H1 (cell line): Measurements from ENCODE around the gene KCTD17. TPM values are rescaled to one million over a fixed set of nuclear protein-coding genes. Genes with fewer than 3 reads are reported as not detected.
A peak's percentile ranks its signal among the peaks of the same experiment; 100 is the strongest.

ENCODE experiments used
- CTCF ChIA-PET: fragments of 300-600 bp; sonication (Branson Sonifier 250); formaldehyde crosslinking; loops from one replicate; lab custom pipeline; 2021; ENCODE audit not compliant: partially characterized antibody; lab: Charles Lee
- POLR2A ChIA-PET: fragments of 300-600 bp; sonication (Branson Sonifier 250); formaldehyde crosslinking; loops from one replicate; lab custom pipeline; 2021; ENCODE audit warnings: inconsistent platforms; ENCODE audit not compliant: partially characterized antibody; lab: Charles Lee
- DNase-seq, 2 experiments: peaks; one replicate each; pipeline versions ENCODE4 v3.0.0 to v3.0.0-alpha.2; 2010 to 2022; ENCODE audit warnings: low spot score in 2 of 2, low read depth in 1 of 2, mixed read lengths in 1 of 2
- FAIRE-seq: peaks from 2 replicates; lab custom pipeline; 2011; peaks lifted over from hg19 to GRCh38; lab: Jason Lieb, UNC
- H2AFZ ChIP-seq: 2 replicates; pipeline ENCODE4 v1.8.1; 2012; ENCODE audit warnings: low read length, inconsistent platforms
- H2AK5ac ChIP-seq: 2 replicates; pipeline ENCODE4 v1.6.1; 2013; ENCODE audit warnings: low read depth, low read length
- H2BK120ac ChIP-seq: replicated peaks from 2 replicates; pipeline ENCODE3; 2013; ENCODE audit warnings: low read depth, low read length, inconsistent platforms
- H2BK12ac ChIP-seq: 2 replicates; pipeline ENCODE4 v1.6.1; 2013; ENCODE audit warnings: low read depth, low read length
- H2BK15ac ChIP-seq: 2 replicates; pipeline ENCODE4 v1.6.1; 2013; ENCODE audit warnings: low read length
- H2BK20ac ChIP-seq: 2 replicates; pipeline ENCODE4 v1.6.1; 2013; ENCODE audit warnings: low read length
- H2BK5ac ChIP-seq: 2 replicates; pipeline ENCODE4 v1.6.1; 2013; ENCODE audit warnings: low read depth, low read length
- H3K14ac ChIP-seq: 2 replicates; pipeline ENCODE4 v1.6.1; 2013; ENCODE audit warnings: inconsistent platforms; ENCODE audit not compliant: insufficient read length
- H3K18ac ChIP-seq: 2 replicates; pipeline ENCODE4 v1.6.1; 2013; ENCODE audit warnings: low read length; ENCODE audit errors: extremely low read depth
- H3K23ac ChIP-seq: 2 replicates; pipeline ENCODE4 v1.6.1; 2013; ENCODE audit warnings: inconsistent platforms; ENCODE audit not compliant: insufficient read length
- H3K23me2 ChIP-seq: 2 replicates; pipeline ENCODE4 v1.6.1; 2013; ENCODE audit warnings: low read depth, low read length
- H3K27ac ChIP-seq: 2 replicates; pipeline ENCODE4 v1.6.1; 2011; ENCODE audit warnings: low read depth, low read length, inconsistent platforms
- H3K27me3 ChIP-seq, 4 experiments: replicated peaks in 1 of 4; 1 replicate in 1 of 4; 2 replicates in 3 of 4; pipeline versions ENCODE4 v1.6.1 to v1.8.1; 2011 to 2013; ENCODE audit warnings: low read length in 3 of 4, mild to moderate bottlenecking in 3 of 4, inconsistent platforms in 2 of 4, mixed read lengths in 2 of 4, moderate library complexity in 1 of 4; ENCODE audit not compliant: control insufficient read depth in 3 of 4, insufficient read depth in 3 of 4; ENCODE audit errors: extremely low read depth in 1 of 4
- H3K36me3 ChIP-seq, 4 experiments: 2 replicates each; pipeline versions ENCODE4 v1.6.1 to v1.8.1; 2011 to 2013; ENCODE audit warnings: mild to moderate bottlenecking in 4 of 4, low read length in 3 of 4, moderate library complexity in 2 of 4, control low read depth in 1 of 4, inconsistent platforms in 1 of 4; ENCODE audit not compliant: insufficient read depth in 4 of 4, control insufficient read depth in 2 of 4
- H3K4ac ChIP-seq: replicated peaks from 2 replicates; pipeline ENCODE3; 2013; ENCODE audit warnings: low read length, low read depth, mixed read lengths, inconsistent platforms; ENCODE audit not compliant: insufficient read length
- H3K4me1 ChIP-seq, 4 experiments: replicated peaks in 1 of 4; 1 replicate in 1 of 4; 2 replicates in 3 of 4; pipeline versions ENCODE4 v1.6.1 to v1.8.1; 2011 to 2013; ENCODE audit warnings: low read length in 3 of 4, inconsistent platforms in 2 of 4, mixed read lengths in 1 of 4; ENCODE audit not compliant: insufficient read depth in 4 of 4, control insufficient read depth in 3 of 4
- H3K4me2 ChIP-seq, 2 experiments: 2 replicates each; pipeline versions ENCODE4 v1.6.1 to v1.8.1; 2011 to 2013; ENCODE audit warnings: low read depth in 2 of 2, low read length in 2 of 2, control low read depth in 1 of 2, inconsistent platforms in 1 of 2, mild to moderate bottlenecking in 1 of 2; ENCODE audit not compliant: insufficient read depth in 1 of 2
- H3K4me3 ChIP-seq, 4 experiments: fragments of 200-600, 300-600 bp in 1 of 4; sonication (generic), shearing (Covaris generic), sonication (Bioruptor Twin) in 1 of 4; 2 replicates each; pipeline versions ENCODE4 v1.5.1 to v1.8.1; 2011 to 2016; ENCODE audit warnings: low read length in 4 of 4, low read depth in 3 of 4, control low read depth in 2 of 4, inconsistent platforms in 2 of 4, mild to moderate bottlenecking in 2 of 4, mixed read lengths in 1 of 4, moderate library complexity in 1 of 4; ENCODE audit not compliant: insufficient read depth in 2 of 4; ENCODE audit errors: extremely low read depth in 1 of 4
- H3K56ac ChIP-seq: replicated peaks from 2 replicates; pipeline ENCODE3; 2013; ENCODE audit warnings: low read depth, mild to moderate bottlenecking, mixed read lengths, low read length, inconsistent platforms; ENCODE audit not compliant: insufficient read length
- H3K79me1 ChIP-seq: 2 replicates; pipeline ENCODE4 v1.6.1; 2013; ENCODE audit warnings: low read depth, low read length, control low read depth
- H3K79me2 ChIP-seq, 2 experiments: 2 replicates each; pipeline versions ENCODE4 v1.6.1 to v1.8.1; 2012 to 2013; ENCODE audit warnings: low read length in 2 of 2, mild to moderate bottlenecking in 2 of 2, inconsistent platforms in 1 of 2; ENCODE audit not compliant: insufficient read depth in 2 of 2, control insufficient read depth in 1 of 2
- H3K9ac ChIP-seq, 4 experiments: replicated peaks in 1 of 4; 1 replicate in 1 of 4; 2 replicates in 3 of 4; pipeline versions ENCODE4 v1.6.1 to v1.8.1; 2011 to 2013; ENCODE audit warnings: low read depth in 3 of 4, low read length in 3 of 4, control low read depth in 2 of 4, mild to moderate bottlenecking in 2 of 4, moderate library complexity in 2 of 4, inconsistent platforms in 1 of 4; ENCODE audit errors: extremely low read depth in 1 of 4
- H3K9me3 ChIP-seq, 2 experiments: 2 replicates each; pipeline versions ENCODE4 v1.6.1 to v1.8.1; 2012 to 2013; ENCODE audit warnings: mild to moderate bottlenecking in 2 of 2, moderate library complexity in 2 of 2, control low read depth in 1 of 2, inconsistent platforms in 1 of 2, low read depth in 1 of 2, low read length in 1 of 2, mixed read lengths in 1 of 2; ENCODE audit not compliant: insufficient read depth in 2 of 2
- H4K20me1 ChIP-seq, 2 experiments: replicated peaks in 1 of 2; 2 replicates each; pipeline versions ENCODE3 to v1.8.1; 2011 to 2013; ENCODE audit warnings: inconsistent platforms in 2 of 2, low read length in 2 of 2, mild to moderate bottlenecking in 1 of 2; ENCODE audit not compliant: insufficient read depth in 2 of 2, control insufficient read depth in 1 of 2
- H4K5ac ChIP-seq: 2 replicates; pipeline ENCODE4 v1.6.1; 2013; ENCODE audit warnings: low read length, low read depth, mixed read lengths, inconsistent platforms; ENCODE audit not compliant: insufficient read length
- H4K8ac ChIP-seq: 2 replicates; pipeline ENCODE4 v1.8.0; 2013; ENCODE audit warnings: mild to moderate bottlenecking, moderate library complexity, low read length, inconsistent platforms; ENCODE audit not compliant: insufficient read depth; ENCODE audit errors: extremely low read depth
- H4K91ac ChIP-seq: replicated peaks from 2 replicates; pipeline ENCODE3; 2013; ENCODE audit warnings: low read length, mixed read lengths, inconsistent platforms; ENCODE audit not compliant: insufficient read length
- WGBS, 2 experiments: shearing (Covaris generic) in 1 of 2; methylation state at CpG; one replicate each; pipeline versions ENCODE4 v1.1.6 to v1.1.7; 2013 to 2015; ENCODE audit warnings: low lambda C conversion rate in 2 of 2, mixed read lengths in 2 of 2, inconsistent platforms in 1 of 2, low coverage in 1 of 2, missing lambda C conversion rate in 1 of 2; ENCODE audit not compliant: insufficient replicate concordance in 2 of 2, insufficient coverage in 1 of 2, insufficient read length in 1 of 2; ENCODE audit errors: extremely low coverage in 1 of 2, missing lambda C conversion rate in 1 of 2; 5-methylcytosine and 5-hydroxymethylcytosine counted together
- polyA plus RNA-seq, 7 experiments: library from polyadenylated mRNA; depleted of rRNA in 3 of 7; stranded (reverse) in 5 of 7; unstranded in 2 of 7; fragments of >200 nt in 5 of 7; fragments of 200-250 nt in 2 of 7; gene quantifications; 1 replicate in 5 of 7; 2 replicates in 1 of 7; 4 replicates in 1 of 7; pipeline versions ENCODE4 v1.2.1 to v1.2.3, GENCODE V29; 2011 to 2013; ENCODE audit warnings: missing spikeins in 2 of 7, mixed read lengths in 2 of 7
- total RNA-seq: library from RNA; stranded (reverse); fragmentation: NEBNext Ultra II Directional; extraction: Animal tissue kit (Norgen Biotek cat#: 25700); gene quantifications from 2 replicates; pipeline ENCODE4 v1.2.1, GENCODE V29; 2021

The KCTD17 gene
- total and polyA plus RNA-seq, 2 of the 8 experiments (the other 6 are each of a cell fraction or from before 2014, with no cell fraction given), result 39.4 to 44.0 TPM

DNA sequence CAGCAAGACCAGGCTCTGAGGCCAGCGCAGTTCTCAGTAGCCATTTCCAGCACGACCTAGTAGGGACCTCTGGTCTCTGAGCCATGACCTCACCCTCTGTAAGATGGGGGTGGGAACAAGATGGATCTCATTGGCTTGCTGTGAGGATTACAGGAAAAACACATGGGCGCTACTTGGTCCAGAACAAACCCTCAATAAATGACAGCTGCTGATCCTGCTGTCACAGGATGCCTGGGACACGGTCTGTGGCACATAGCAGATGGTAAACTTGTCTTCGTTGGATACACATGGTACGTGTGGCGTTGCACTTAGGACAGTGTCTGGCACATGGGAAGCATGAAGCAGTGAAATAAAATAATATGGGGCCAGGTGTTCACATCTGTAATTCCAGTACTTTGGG is 4.5 kb upstream of the KCTD17 start:
- no peak overlapping the region for H4K91ac ChIP-seq
- H3K23ac ChIP-seq, result no peak overlapping the region
- H2AK5ac ChIP-seq, result no peak overlapping the region
- peaks cover 0 to 9% (median 0%) of the 10 kb centered on the region in 4 experiments; a peak in 5 of 7 replicates for H3K27me3 ChIP-seq
- no peak overlapping the region for H2BK5ac ChIP-seq
- peaks cover 3% of the 10 kb centered on the region; the same call in 1 of the 2 replicates for H3K23me2 ChIP-seq
- DNase-seq, result no peak
- H3K4ac ChIP-seq, result no peak overlapping the region
- H2BK20ac ChIP-seq, result no peak overlapping the region
- no peak overlapping the region for H4K5ac ChIP-seq
- WGBS, 2 experiments, result 88% methylated on average over 7 of the region's 7 CpGs; no CpG with 5 or more reads in 1 of the 2 experiments
- H3K4me3 ChIP-seq, result no peak overlapping the region
- no peak overlapping the region for H3K56ac ChIP-seq
- ChIA-PET POLR2A (interaction anchor here (1.1 to 1.4 kb wide), 2 partner anchors 14 to 18 kb away, joined by 3 to 4 read pairs; no protein-coding TSS in a partner anchor), CTCF (interaction anchor here (0.7 to 5.2 kb wide), 19 partner anchors 7 to 215 kb away, joined by 3 to 56 read pairs (median 4); no protein-coding TSS in a partner anchor)
- no peak overlapping the region for H3K4me2 ChIP-seq
- peak overlapping the region; percentile 67; the same call in 1 of the 2 replicates for H2BK15ac ChIP-seq
- peaks cover 0 to 7% (median 3%) of the 10 kb centered on the region in 4 experiments; a peak in 5 of 7 replicates for H3K4me1 ChIP-seq
- no peak overlapping the region for H3K27ac ChIP-seq
- no peak for FAIRE-seq
- H3K36me3 ChIP-seq, result no peaks in the 10 kb centered on the region
- no peak overlapping the region for H2BK120ac ChIP-seq
- H2AFZ ChIP-seq, result no peak overlapping the region
- H2BK12ac ChIP-seq, result no peak overlapping the region
- H4K20me1 ChIP-seq, result no peaks in the 10 kb centered on the region
- H3K9me3 ChIP-seq, result no peaks in the 10 kb centered on the region
- H4K8ac ChIP-seq, result no peak overlapping the region
- H3K9ac ChIP-seq, result no peak overlapping the region
- no peak overlapping the region for H3K14ac ChIP-seq
- H3K18ac ChIP-seq, result no peak overlapping the region
- H3K79me2 ChIP-seq, result no peaks in the 10 kb centered on the region
- no peaks in the 10 kb centered on the region for H3K79me1 ChIP-seq
